Lung (tissue), 12 donors: ENCODE measurements around the gene ATP13A2. TPM values are rescaled to one million over a fixed set of nuclear protein-coding genes. Genes with fewer than 3 reads are reported as not detected.

Experiments used
- ATAC-seq: fragments of 200-7000 bp; cut with Tn5 transposase; one replicate; pipeline ENCODE4 v1.9.1; 2020; ENCODE audit warnings: moderate number of reproducible peaks; ENCODE audit not compliant: insufficient read depth, low FRiP score
- DNase-seq, 3 donors: peaks; one replicate each; pipeline ENCODE4 v3.0.0-alpha.2; 2013 to 2017
- H3K27ac ChIP-seq, 2 donors: one replicate each; pipeline ENCODE4 v1.5.1; 2013; ENCODE audit warnings: mild to moderate bottlenecking in 2 of 2, moderate library complexity in 2 of 2, control low read depth in 1 of 2, inconsistent platforms in 1 of 2, low read depth in 1 of 2, low read length in 1 of 2
- H3K27me3 ChIP-seq, 3 donors: one replicate each; pipeline ENCODE4 v1.5.1; 2013; ENCODE audit warnings: low read length in 2 of 3; ENCODE audit not compliant: control insufficient read depth in 3 of 3, insufficient read depth in 3 of 3
- H3K36me3 ChIP-seq, 4 donors: one replicate each; pipeline ENCODE4 v1.5.1; 2013; ENCODE audit warnings: low read length in 4 of 4, mild to moderate bottlenecking in 1 of 4, moderate library complexity in 1 of 4; ENCODE audit not compliant: control insufficient read depth in 4 of 4, insufficient read depth in 4 of 4
- H3K4me1 ChIP-seq, 5 donors: one replicate each; pipeline ENCODE4 v1.5.1; 2013; ENCODE audit warnings: low read length in 5 of 5, mild to moderate bottlenecking in 2 of 5, moderate library complexity in 1 of 5; ENCODE audit not compliant: control insufficient read depth in 5 of 5, insufficient read depth in 5 of 5
- H3K4me3 ChIP-seq: one replicate; pipeline ENCODE4 v1.5.1; 2013; ENCODE audit warnings: mild to moderate bottlenecking, control low read depth, moderate library complexity
- H3K9ac ChIP-seq, 2 donors: one replicate each; pipeline ENCODE4 v1.5.1; 2013; ENCODE audit warnings: low read length in 2 of 2, control low read depth in 1 of 2; ENCODE audit not compliant: insufficient read depth in 1 of 2
- H3K9me3 ChIP-seq, 4 donors: one replicate each; pipeline ENCODE4 v1.5.1; 2013; ENCODE audit warnings: low read length in 3 of 4, mild to moderate bottlenecking in 1 of 4, moderate library complexity in 1 of 4; ENCODE audit not compliant: control insufficient read depth in 4 of 4, insufficient read depth in 3 of 4
- CTCF ChIP-seq: IDR thresholded peaks from 2 replicates; pipeline ENCODE4 v1.5.1; 2012; ENCODE audit warnings: mild to moderate bottlenecking; ENCODE audit errors: control extremely low read depth, extremely low read depth
- WGBS, 2 donors: extraction: QIAGEN DNeasy Blood & Tissue Kit; methylation state at CpG; one replicate each; pipeline ENCODE4 v1.1.7; 2013; 5-methylcytosine and 5-hydroxymethylcytosine counted together
- polyA plus RNA-seq, 2 donors: library from polyadenylated mRNA; stranded (reverse); fragments of 200-250 nt; gene quantifications; one replicate each; pipeline ENCODE4 v1.2.1, GENCODE V29; 2013
- total RNA-seq, 2 donors: library from RNA; depleted of rRNA in 1 of 2; stranded (reverse); fragments of >200 nt in 1 of 2; gene quantifications; one replicate each; pipeline ENCODE4 v1.2.1, GENCODE V29; 2014 to 2021
- donor health status: control.
- donor health status: control.
- donor health status: Bipolar disorder and iron deficiency.
- donor health status: healthy.
- donor health status: DM: yes; HTN: yes; CAD: no.

Gene ATP13A2
- total and polyA plus RNA-seq, 4 donors: 20.2 to 50.6 (median 33.3) TPM

- Histone ChIP-seq H3K36me3 (peaks cover 0 to 42% (median 9%) of the 10 kb centered on the region in 4 donors), H3K4me3 (no peak overlapping the region), H3K9ac (no peak overlapping the region), H3K9me3 (no peaks in the 10 kb centered on the region), H3K27me3 (no peaks in the 10 kb centered on the region), H3K27ac (no peak overlapping the region), H3K4me1 (peaks cover 0 to 15% (median 0%) of the 10 kb centered on the region in 5 donors)
- ATAC-seq: no peak
- WGBS, 2 donors: 86 to 91% methylated on average over 16 of the region's 16 CpGs
- no peak for TF ChIP-seq CTCF
- DNase-seq: no peak
These were observed 24.8 kb downstream of the ATP13A2 start for GRCh38 chr1:16986962-16987361.

DNA sequence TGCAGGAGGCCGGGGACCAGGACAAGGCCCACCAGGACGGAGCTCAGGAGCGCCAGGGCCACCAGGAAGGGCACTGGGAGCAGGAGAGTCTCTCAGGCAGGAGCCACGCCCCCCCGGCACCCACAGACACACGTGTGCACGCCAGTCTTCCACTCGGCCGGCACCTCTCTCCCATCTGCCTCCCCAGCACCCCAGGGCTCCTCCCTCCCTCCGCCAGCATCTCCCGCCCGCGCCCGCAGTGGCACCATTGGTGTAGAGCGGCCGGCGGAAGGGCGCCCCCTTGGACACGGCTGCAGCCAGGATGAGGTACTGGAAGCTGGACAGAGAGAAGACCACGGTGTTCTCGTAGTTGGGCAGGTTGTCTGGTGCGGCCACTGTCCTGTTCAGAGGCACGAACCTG lies 25.2 kb downstream of the ATP13A2 start:
- 87 to 92% methylated on average over 23 of the region's 23 CpGs for WGBS, 2 donors
- Histone ChIP-seq H3K36me3 (peaks cover 0 to 38% (median 9%) of the 10 kb centered on the region in 4 donors), H3K9ac (no peak overlapping the region), H3K4me3 (no peak overlapping the region), H3K4me1 (peaks cover 0 to 15% (median 0%) of the 10 kb centered on the region in 5 donors), H3K27ac (no peak overlapping the region), H3K9me3 (no peaks in the 10 kb centered on the region), H3K27me3 (no peaks in the 10 kb centered on the region)
- DNase-seq: no peak
- no peak for ATAC-seq
- no peak for TF ChIP-seq CTCF

DNA sequence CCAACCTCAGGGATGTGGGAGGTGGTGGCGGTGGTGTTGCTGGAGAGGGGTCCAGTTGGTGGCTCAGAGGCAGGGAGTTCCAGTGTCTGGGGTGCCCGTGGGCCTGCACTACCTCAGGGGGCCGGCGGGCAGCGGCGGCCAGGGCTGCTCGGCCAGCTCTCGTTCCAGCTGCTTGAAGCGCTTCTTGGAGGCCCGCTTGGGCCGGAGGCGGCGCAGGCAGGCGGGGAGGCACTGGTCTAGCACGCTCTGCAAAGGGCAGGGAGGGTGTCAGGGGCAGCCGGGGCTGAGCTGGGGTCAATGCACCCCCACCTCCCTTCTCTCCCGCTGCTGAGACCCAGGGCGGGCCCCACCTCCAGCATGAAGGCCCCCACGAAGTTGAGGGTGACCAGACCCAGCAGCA lies 25.6 kb downstream of the ATP13A2 start:
- Histone ChIP-seq H3K4me3 (no peak overlapping the region), H3K4me1 (peaks cover 0 to 15% (median 0%) of the 10 kb centered on the region in 5 donors), H3K27me3 (no peaks in the 10 kb centered on the region), H3K9me3 (no peaks in the 10 kb centered on the region), H3K36me3 (peaks cover 0 to 34% (median 9%) of the 10 kb centered on the region in 4 donors), H3K27ac (no peak overlapping the region), H3K9ac (no peak overlapping the region)
- TF ChIP-seq CTCF: no peak
- whole genome bisulfite sequencing, 2 donors: 90 to 96% methylated on average over 18 to 19 of the region's 19 CpGs
- ATAC-seq (no peak), DNase-seq (no peak)

- peak; percentile 65 for ATAC-seq
- no peaks in the 10 kb centered on the region for H3K9me3 ChIP-seq
- no peak for TF ChIP-seq CTCF
- no peak overlapping the region for H3K9ac ChIP-seq
- H3K4me1 ChIP-seq: peaks cover 0 to 20% (median 0%) of the 10 kb centered on the region in 5 donors
- no peak overlapping the region for H3K4me3 ChIP-seq
- peak; percentile 80 to 88 (median 82) for DNase-seq
- H3K27ac ChIP-seq: peak overlapping the region in 1 of 2 donors; percentile 33
- H3K27me3 ChIP-seq: no peaks in the 10 kb centered on the region
- H3K36me3 ChIP-seq: peaks cover 0 to 31% (median 9%) of the 10 kb centered on the region in 4 donors
- 31 to 34% methylated on average over 7 of the region's 7 CpGs for WGBS, 2 donors
These were observed 27.0 kb downstream of the ATP13A2 start for GRCh38 chr1:16984717-16985116.
